ENCODE measurements around the gene KRT77.
"Not testable (repeated sequence)": the region's sequence is repeated elsewhere in the genome, so short reads cannot be mapped to it uniquely, and the experiment has no call there.

DNA sequence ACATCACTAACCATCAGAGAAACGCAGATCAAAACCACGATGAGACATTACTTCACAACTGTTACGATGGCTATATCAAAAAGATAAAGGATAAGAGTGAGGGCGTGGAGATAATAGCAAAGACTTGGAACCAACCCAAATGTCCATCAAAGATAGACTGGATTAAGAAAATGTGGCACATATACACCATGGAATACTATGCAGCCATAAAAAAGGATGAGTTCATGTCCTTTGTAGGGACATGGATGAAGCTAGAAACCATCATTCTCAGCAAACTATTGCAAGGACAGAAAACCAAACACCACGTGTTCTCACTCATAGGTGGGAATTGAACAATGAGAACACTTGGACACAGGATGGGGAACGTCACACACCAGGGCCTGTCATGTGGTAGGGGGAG, 8.8 kb upstream of the KRT77 start:
- not testable (repeated sequence) for TF ChIP-seq NFYB (CRISPR knock-in tag; conservative IDR thresholded peaks at IDR 0.05; ENCODE audit: low read depth); ATF1 (CRISPR knock-in tag; IDR thresholded peaks at IDR 0.05); TEAD1 (CRISPR knock-in tag; IDR thresholded peaks at IDR 0.05); CREM (CRISPR knock-in tag; IDR thresholded peaks at IDR 0.05); ZNF219 (CRISPR knock-in tag; IDR thresholded peaks at IDR 0.05; ENCODE audit: borderline replicate concordance)
- TF ChIP-seq, protein P1, sequence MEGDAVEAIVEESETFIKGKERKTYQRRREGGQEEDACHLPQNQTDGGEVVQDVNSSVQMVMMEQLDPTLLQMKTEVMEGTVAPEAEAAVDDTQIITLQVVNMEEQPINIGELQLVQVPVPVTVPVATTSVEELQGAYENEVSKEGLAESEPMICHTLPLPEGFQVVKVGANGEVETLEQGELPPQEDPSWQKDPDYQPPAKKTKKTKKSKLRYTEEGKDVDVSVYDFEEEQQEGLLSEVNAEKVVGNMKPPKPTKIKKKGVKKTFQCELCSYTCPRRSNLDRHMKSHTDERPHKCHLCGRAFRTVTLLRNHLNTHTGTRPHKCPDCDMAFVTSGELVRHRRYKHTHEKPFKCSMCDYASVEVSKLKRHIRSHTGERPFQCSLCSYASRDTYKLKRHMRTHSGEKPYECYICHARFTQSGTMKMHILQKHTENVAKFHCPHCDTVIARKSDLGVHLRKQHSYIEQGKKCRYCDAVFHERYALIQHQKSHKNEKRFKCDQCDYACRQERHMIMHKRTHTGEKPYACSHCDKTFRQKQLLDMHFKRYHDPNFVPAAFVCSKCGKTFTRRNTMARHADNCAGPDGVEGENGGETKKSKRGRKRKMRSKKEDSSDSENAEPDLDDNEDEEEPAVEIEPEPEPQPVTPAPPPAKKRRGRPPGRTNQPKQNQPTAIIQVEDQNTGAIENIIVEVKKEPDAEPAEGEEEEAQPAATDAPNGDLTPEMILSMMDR (IDR thresholded peaks at IDR 0.05) = not testable (repeated sequence)
- TF ChIP-seq, protein P2, sequence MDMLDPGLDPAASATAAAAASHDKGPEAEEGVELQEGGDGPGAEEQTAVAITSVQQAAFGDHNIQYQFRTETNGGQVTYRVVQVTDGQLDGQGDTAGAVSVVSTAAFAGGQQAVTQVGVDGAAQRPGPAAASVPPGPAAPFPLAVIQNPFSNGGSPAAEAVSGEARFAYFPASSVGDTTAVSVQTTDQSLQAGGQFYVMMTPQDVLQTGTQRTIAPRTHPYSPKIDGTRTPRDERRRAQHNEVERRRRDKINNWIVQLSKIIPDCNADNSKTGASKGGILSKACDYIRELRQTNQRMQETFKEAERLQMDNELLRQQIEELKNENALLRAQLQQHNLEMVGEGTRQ (CRISPR knock-in tag; IDR thresholded peaks at IDR 0.05) = not testable (repeated sequence)

Measured in WTC11 (cell line).